ENCODE measurements around the gene C10orf105. TPM values are rescaled to one million over a fixed set of nuclear protein-coding genes. Genes with fewer than 3 reads are reported as not detected.

The C10orf105 gene
- total and polyA plus RNA-seq, 2 of the 8 experiments (the other 6 are each of a cell fraction or from before 2014, with no cell fraction given) = 0.71 to 0.73 TPM

DNA sequence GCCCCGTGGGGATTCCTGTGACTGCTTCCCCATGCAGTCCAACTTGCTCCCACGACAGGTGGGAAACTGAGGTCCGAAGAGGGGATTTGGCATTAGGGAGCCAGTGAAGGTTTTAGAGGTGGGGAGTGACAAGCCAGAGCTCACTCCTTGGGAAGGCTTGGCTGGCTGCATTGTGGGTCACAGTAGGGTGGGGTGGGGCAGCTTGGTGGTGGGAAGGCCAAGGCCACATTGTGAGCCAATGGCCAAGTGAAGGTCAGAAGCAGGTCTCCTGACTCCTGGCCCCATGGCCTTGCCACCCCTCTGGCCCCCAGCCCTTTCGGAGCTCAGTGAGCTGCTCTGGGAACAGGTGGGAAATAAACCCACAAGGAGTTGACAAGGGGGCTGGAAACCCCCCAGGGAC is 2.5 kb downstream of the C10orf105 start:
- H3K4me2 ChIP-seq (ENCODE audit: insufficient read depth in 1 of 2, low read depth in 2 of 2, low read length in 2 of 2) = no peak overlapping the region
- no peak overlapping the region for H2AK5ac ChIP-seq (ENCODE audit: low read depth, low read length)
- H4K20me1 ChIP-seq (replicated peaks in 1 of 2; ENCODE audit: control insufficient read depth in 1 of 2, insufficient read depth in 2 of 2, low read length in 2 of 2) = no peaks in the 10 kb centered on the region
- ChIA-PET POLR2A (ENCODE audit: partially characterized antibody) (no interaction called here), CTCF (ENCODE audit: partially characterized antibody) (interaction anchor here (0.6 to 7.2 kb wide), 23 partner anchors 8 to 935 kb away, joined by 3 to 65 read pairs (median 4); partner anchors contain the start of gene VSIR)
- H2BK120ac ChIP-seq (replicated peaks; ENCODE audit: low read depth, low read length) = no peak overlapping the region
- H4K8ac ChIP-seq (ENCODE audit: extremely low read depth, insufficient read depth, low read length) = no peak overlapping the region
- H3K14ac ChIP-seq (ENCODE audit: insufficient read length) = no peak overlapping the region
- no peak overlapping the region for H2BK15ac ChIP-seq (ENCODE audit: low read length)
- H3K27ac ChIP-seq (ENCODE audit: low read depth, low read length) = no peak overlapping the region
- FAIRE-seq (no peak), DNase-seq (ENCODE audit: low read depth in 1 of 2, low spot score in 2 of 2) (no peak)
- no peak overlapping the region for H3K56ac ChIP-seq (replicated peaks; ENCODE audit: insufficient read length, low read depth, low read length)
- H3K9me3 ChIP-seq (ENCODE audit: insufficient read depth in 2 of 2, low read depth in 1 of 2, low read length in 1 of 2) = no peaks in the 10 kb centered on the region
- H3K27me3 ChIP-seq (replicated peaks in 1 of 4; ENCODE audit: control insufficient read depth in 3 of 4, extremely low read depth in 1 of 4, insufficient read depth in 3 of 4, low read length in 3 of 4) = peaks cover 0 to 6% (median 0%) of the 10 kb centered on the region in 4 experiments; a peak in 2 of 7 replicates
- H3K23me2 ChIP-seq (ENCODE audit: low read depth, low read length) = peaks cover 2% of the 10 kb centered on the region; the same call in 1 of the 2 replicates
- H4K5ac ChIP-seq (ENCODE audit: insufficient read length, low read depth, low read length) = no peak overlapping the region
- no peak overlapping the region for H2BK5ac ChIP-seq (ENCODE audit: low read depth, low read length)
- no peak overlapping the region for H2BK12ac ChIP-seq (ENCODE audit: low read depth, low read length)
- TF ChIP-seq KDM4A (IDR thresholded peaks at IDR 0.05; ENCODE audit: low read depth, low read length, severe bottlenecking) = no peak
- no peak for TF ChIP-seq SAP30 (IDR thresholded peaks at IDR 0.05; ENCODE audit: insufficient read depth, insufficient replicate concordance, low read length)
- no peak for TF ChIP-seq BACH1 (IDR thresholded peaks at IDR 0.05; ENCODE audit: low read length)
- no peak for TF ChIP-seq HDAC6 (IDR thresholded peaks at IDR 0.05; ENCODE audit: low read depth, low read length)
- no peak for TF ChIP-seq SP2 (IDR thresholded peaks at IDR 0.05; ENCODE audit: low read length)
- TF ChIP-seq SIRT6 (IDR thresholded peaks at IDR 0.05; ENCODE audit: low read length) = no peak
- no peak for TF ChIP-seq CBX8 (IDR thresholded peaks at IDR 0.05; ENCODE audit: borderline replicate concordance, low read depth, low read length)
- TF ChIP-seq, protein P1, sequence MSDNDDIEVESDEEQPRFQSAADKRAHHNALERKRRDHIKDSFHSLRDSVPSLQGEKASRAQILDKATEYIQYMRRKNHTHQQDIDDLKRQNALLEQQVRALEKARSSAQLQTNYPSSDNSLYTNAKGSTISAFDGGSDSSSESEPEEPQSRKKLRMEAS (IDR thresholded peaks at IDR 0.05) = no peak
- TF ChIP-seq ASH2L (IDR thresholded peaks at IDR 0.05; ENCODE audit: low read length) = no peak
- TF ChIP-seq TAF7 (optimal IDR thresholded peaks at IDR 0.05; ENCODE audit: borderline replicate concordance, low read depth, low read length) = no peak
- no peak for TF ChIP-seq YY1 (IDR thresholded peaks at IDR 0.05; ENCODE audit: low read depth, low read length)
- TF ChIP-seq, protein P2, sequence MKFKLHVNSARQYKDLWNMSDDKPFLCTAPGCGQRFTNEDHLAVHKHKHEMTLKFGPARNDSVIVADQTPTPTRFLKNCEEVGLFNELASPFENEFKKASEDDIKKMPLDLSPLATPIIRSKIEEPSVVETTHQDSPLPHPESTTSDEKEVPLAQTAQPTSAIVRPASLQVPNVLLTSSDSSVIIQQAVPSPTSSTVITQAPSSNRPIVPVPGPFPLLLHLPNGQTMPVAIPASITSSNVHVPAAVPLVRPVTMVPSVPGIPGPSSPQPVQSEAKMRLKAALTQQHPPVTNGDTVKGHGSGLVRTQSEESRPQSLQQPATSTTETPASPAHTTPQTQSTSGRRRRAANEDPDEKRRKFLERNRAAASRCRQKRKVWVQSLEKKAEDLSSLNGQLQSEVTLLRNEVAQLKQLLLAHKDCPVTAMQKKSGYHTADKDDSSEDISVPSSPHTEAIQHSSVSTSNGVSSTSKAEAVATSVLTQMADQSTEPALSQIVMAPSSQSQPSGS (IDR thresholded peaks at IDR 0.05; ENCODE audit: low read length) = no peak
- TF ChIP-seq CBX5 (IDR thresholded peaks at IDR 0.05; ENCODE audit: low read depth, low read length) = no peak
- peaks cover 0 to 14% (median 8%) of the 10 kb centered on the region in 4 experiments; a peak in 6 of 7 replicates for H3K4me1 ChIP-seq (replicated peaks in 1 of 4; ENCODE audit: control insufficient read depth in 3 of 4, insufficient read depth in 4 of 4, low read length in 3 of 4)
- no peak overlapping the region for H2AFZ ChIP-seq (ENCODE audit: low read length)
- no peak overlapping the region for H3K9ac ChIP-seq (replicated peaks in 1 of 4; ENCODE audit: extremely low read depth in 1 of 4, low read depth in 3 of 4, low read length in 3 of 4)
- no peak overlapping the region for H2BK20ac ChIP-seq (ENCODE audit: low read length)
- H3K23ac ChIP-seq (ENCODE audit: insufficient read length) = no peak overlapping the region
- no peaks in the 10 kb centered on the region for H3K79me2 ChIP-seq (ENCODE audit: control insufficient read depth in 1 of 2, insufficient read depth in 2 of 2, low read length in 2 of 2)
- no peak overlapping the region for H4K91ac ChIP-seq (replicated peaks; ENCODE audit: insufficient read length, low read length)
- H3K4me3 ChIP-seq (ENCODE audit: extremely low read depth in 1 of 4, insufficient read depth in 2 of 4, low read depth in 3 of 4, low read length in 4 of 4) = no peak overlapping the region
- H3K18ac ChIP-seq (ENCODE audit: extremely low read depth, low read length) = no peak overlapping the region
- no peak overlapping the region for H3K4ac ChIP-seq (replicated peaks; ENCODE audit: insufficient read length, low read depth, low read length)
- H3K36me3 ChIP-seq (ENCODE audit: control insufficient read depth in 2 of 4, insufficient read depth in 4 of 4, low read length in 3 of 4) = no peaks in the 10 kb centered on the region
- no peaks in the 10 kb centered on the region for H3K79me1 ChIP-seq (ENCODE audit: low read depth, low read length)
- 93% methylated on average over 3 of the region's 4 CpGs; no CpG with 5 or more reads in 1 of the 2 experiments for WGBS, 2 experiments (ENCODE audit: extremely low coverage in 1 of 2, insufficient coverage in 1 of 2, insufficient read length in 1 of 2, insufficient replicate concordance in 2 of 2, low coverage in 1 of 2, low lambda C conversion rate in 2 of 2, missing lambda C conversion rate in 1 of 2)
